Uterus (tissue), 2 donors: Measurements from ENCODE around the gene TOR1AIP1.

ENCODE experiments used
- POLR2A ChIP-seq, 2 donors: fragments of 450-650 bp; IDR thresholded peaks; one replicate each; pipeline ENCODE4 v1.6.1; 2016; ENCODE audit warnings: antibody characterized with exemption in 2 of 2, mild to moderate bottlenecking in 1 of 2, moderate library complexity in 1 of 2
- TF ChIP-seq, protein P1 (sequence below), 4 experiments: fragments of 200-600 bp in 2 of 4; fragments of 450-650 bp in 2 of 4; sonication (generic) in 2 of 4; IDR thresholded peaks; one replicate each; pipeline ENCODE4 v1.5.1; 2016 to 2019; ENCODE audit warnings: antibody characterized with exemption in 4 of 4, mild to moderate bottlenecking in 2 of 4, moderate library complexity in 1 of 4

- TF ChIP-seq, protein P1, sequence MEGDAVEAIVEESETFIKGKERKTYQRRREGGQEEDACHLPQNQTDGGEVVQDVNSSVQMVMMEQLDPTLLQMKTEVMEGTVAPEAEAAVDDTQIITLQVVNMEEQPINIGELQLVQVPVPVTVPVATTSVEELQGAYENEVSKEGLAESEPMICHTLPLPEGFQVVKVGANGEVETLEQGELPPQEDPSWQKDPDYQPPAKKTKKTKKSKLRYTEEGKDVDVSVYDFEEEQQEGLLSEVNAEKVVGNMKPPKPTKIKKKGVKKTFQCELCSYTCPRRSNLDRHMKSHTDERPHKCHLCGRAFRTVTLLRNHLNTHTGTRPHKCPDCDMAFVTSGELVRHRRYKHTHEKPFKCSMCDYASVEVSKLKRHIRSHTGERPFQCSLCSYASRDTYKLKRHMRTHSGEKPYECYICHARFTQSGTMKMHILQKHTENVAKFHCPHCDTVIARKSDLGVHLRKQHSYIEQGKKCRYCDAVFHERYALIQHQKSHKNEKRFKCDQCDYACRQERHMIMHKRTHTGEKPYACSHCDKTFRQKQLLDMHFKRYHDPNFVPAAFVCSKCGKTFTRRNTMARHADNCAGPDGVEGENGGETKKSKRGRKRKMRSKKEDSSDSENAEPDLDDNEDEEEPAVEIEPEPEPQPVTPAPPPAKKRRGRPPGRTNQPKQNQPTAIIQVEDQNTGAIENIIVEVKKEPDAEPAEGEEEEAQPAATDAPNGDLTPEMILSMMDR (IDR thresholded peaks at IDR 0.05), result no peak
- no peak for TF ChIP-seq POLR2A (IDR thresholded peaks at IDR 0.05)
Measured at GRCh38 chr1:179866616-179867015, 15.5 kb upstream of the TOR1AIP1 start.
